H9 (cell line): ENCODE measurements around the gene PRR11. TPM values are rescaled to one million over a fixed set of nuclear protein-coding genes. Genes with fewer than 3 reads are reported as not detected.

Experiments used
- DNase-seq: peaks from one replicate; pipeline ENCODE4 v3.0.0-alpha.2; 2017
- H2AFZ ChIP-seq: one replicate; pipeline ENCODE4 v1.6.1; 2013; ENCODE audit warnings: mild to moderate bottlenecking, low read length, control low read depth, moderate library complexity
- H2AK5ac ChIP-seq: 2 replicates; pipeline ENCODE4 v1.6.1; 2013; ENCODE audit warnings: low read length, control low read depth, mixed read lengths; ENCODE audit not compliant: insufficient read length
- H2BK120ac ChIP-seq: one replicate; pipeline ENCODE4 v1.6.1; 2013; ENCODE audit warnings: low read depth, mild to moderate bottlenecking, low read length, control low read depth, inconsistent platforms; ENCODE audit not compliant: poor library complexity, severe bottlenecking
- H2BK12ac ChIP-seq: 2 replicates; pipeline ENCODE4 v1.6.1; 2013; ENCODE audit warnings: low read length, control low read depth, mixed read lengths, low read depth; ENCODE audit not compliant: insufficient read length
- H2BK15ac ChIP-seq: 2 replicates; pipeline ENCODE4 v1.6.1; 2013; ENCODE audit warnings: low read depth, low read length, control low read depth
- H2BK20ac ChIP-seq: one replicate; pipeline ENCODE4 v1.6.1; 2013; ENCODE audit warnings: low read depth, mild to moderate bottlenecking, low read length, control low read depth, inconsistent platforms; ENCODE audit not compliant: poor library complexity, severe bottlenecking
- H2BK5ac ChIP-seq: 2 replicates; pipeline ENCODE4 v1.6.1; 2013; ENCODE audit warnings: low read length, control low read depth, mixed read lengths; ENCODE audit not compliant: insufficient read length
- H3K14ac ChIP-seq: 2 replicates; pipeline ENCODE4 v1.6.1; 2013; ENCODE audit warnings: low read length, control low read depth; ENCODE audit not compliant: insufficient read depth
- H3K18ac ChIP-seq: 2 replicates; pipeline ENCODE4 v1.6.1; 2013; ENCODE audit warnings: low read depth, mild to moderate bottlenecking, mixed read lengths, low read length, control low read depth; ENCODE audit not compliant: insufficient read length
- H3K23ac ChIP-seq: 2 replicates; pipeline ENCODE4 v1.6.1; 2013; ENCODE audit warnings: low read length, control low read depth, mixed read lengths, low read depth; ENCODE audit not compliant: insufficient read length
- H3K23me2 ChIP-seq: 2 replicates; pipeline ENCODE4 v1.6.1; 2013; ENCODE audit warnings: low read depth, mild to moderate bottlenecking, mixed read lengths, low read length, control low read depth; ENCODE audit not compliant: insufficient read length, poor library complexity, severe bottlenecking
- H3K27ac ChIP-seq: 2 replicates; pipeline ENCODE4 v1.5.1; 2013; ENCODE audit warnings: low read length, control low read depth, mixed read lengths, low read depth; ENCODE audit not compliant: insufficient read length
- H3K27me3 ChIP-seq: 2 replicates; pipeline ENCODE4 v1.6.1; 2013; ENCODE audit warnings: low read length, control low read depth, inconsistent platforms; ENCODE audit not compliant: insufficient read depth
- H3K4ac ChIP-seq: 2 replicates; pipeline ENCODE4 v1.6.1; 2013; ENCODE audit warnings: low read depth, mild to moderate bottlenecking, control low read depth, inconsistent platforms, low read length, moderate library complexity
- H3K4me1 ChIP-seq: 2 replicates; pipeline ENCODE4 v1.6.1; 2013; ENCODE audit warnings: low read length, control low read depth, inconsistent platforms; ENCODE audit not compliant: insufficient read depth
- H3K4me2 ChIP-seq: 2 replicates; pipeline ENCODE4 v1.6.1; 2013; ENCODE audit warnings: low read length, control low read depth, mixed read lengths; ENCODE audit not compliant: insufficient read length, insufficient read depth
- H3K56ac ChIP-seq: 2 replicates; pipeline ENCODE4 v1.6.1; 2013; ENCODE audit warnings: low read depth, mild to moderate bottlenecking, mixed read lengths, low read length, control low read depth; ENCODE audit not compliant: insufficient read length
- H3K79me1 ChIP-seq: 2 replicates; pipeline ENCODE4 v1.6.1; 2013; ENCODE audit warnings: low read depth, mild to moderate bottlenecking, moderate library complexity, low read length, control low read depth, inconsistent platforms; ENCODE audit not compliant: insufficient read depth, poor library complexity, severe bottlenecking
- H3K79me2 ChIP-seq: 2 replicates; pipeline ENCODE4 v1.6.1; 2013; ENCODE audit warnings: low read length, control low read depth, inconsistent platforms; ENCODE audit not compliant: insufficient read depth
- H3K9ac ChIP-seq: 2 replicates; pipeline ENCODE4 v1.6.1; 2013; ENCODE audit warnings: low read length, control low read depth, mixed read lengths; ENCODE audit not compliant: insufficient read length; ENCODE audit errors: extremely low read depth
- H3K9me3 ChIP-seq: one replicate; pipeline ENCODE4 v1.6.1; 2013; ENCODE audit warnings: low read depth, low read length, inconsistent platforms; ENCODE audit not compliant: control insufficient read depth
- H3T11ph ChIP-seq: one replicate; pipeline ENCODE4 v1.6.1; 2013; ENCODE audit warnings: mild to moderate bottlenecking, low read length, control low read depth, inconsistent platforms
- H4K20me1 ChIP-seq: one replicate; pipeline ENCODE4 v1.6.1; 2013; ENCODE audit not compliant: control insufficient read depth, insufficient read length, insufficient read depth
- H4K5ac ChIP-seq: 2 replicates; pipeline ENCODE4 v1.6.1; 2013; ENCODE audit warnings: low read depth, mild to moderate bottlenecking, mixed read lengths, low read length, control low read depth; ENCODE audit not compliant: insufficient read length
- H4K8ac ChIP-seq: replicated peaks from 2 replicates; pipeline ENCODE4 v1.6.1; 2013; ENCODE audit warnings: low read length, control low read depth, mixed read lengths, low read depth; ENCODE audit not compliant: insufficient read length
- H4K91ac ChIP-seq: 2 replicates; pipeline ENCODE4 v1.6.1; 2013; ENCODE audit warnings: low read depth, mild to moderate bottlenecking, moderate library complexity, mixed read lengths, low read length, control low read depth; ENCODE audit not compliant: insufficient read length
- H3K27ac Mint-ChIP-seq, 3 experiments: 2 replicates in 2 of 3; 3 replicates in 1 of 3; pipeline ENCODE4 v1.8.0; 2020 to 2021; ENCODE audit warnings: mixed read lengths in 3 of 3, mild to moderate bottlenecking in 1 of 3, moderate library complexity in 1 of 3
- H3K27me3 Mint-ChIP-seq: 2 replicates; pipeline ENCODE4 v1.8.0; 2021; ENCODE audit warnings: low read depth, mild to moderate bottlenecking, moderate library complexity, mixed read lengths
- H3K36me3 Mint-ChIP-seq, 3 experiments: 2 replicates in 2 of 3; 3 replicates in 1 of 3; pipeline ENCODE4 v1.8.0; 2020 to 2021; ENCODE audit warnings: low read depth in 3 of 3, mixed read lengths in 3 of 3; ENCODE audit not compliant: insufficient read depth in 1 of 3
- H3K4me1 Mint-ChIP-seq, 2 experiments: 2 replicates each; pipeline ENCODE4 v1.8.0; 2020; ENCODE audit warnings: mixed read lengths in 2 of 2
- H3K4me3 Mint-ChIP-seq, 2 experiments: 2 replicates in 1 of 2; 3 replicates in 1 of 2; pipeline ENCODE4 v1.8.0; 2020 to 2021; ENCODE audit warnings: mild to moderate bottlenecking in 2 of 2, mixed read lengths in 2 of 2, moderate library complexity in 1 of 2
- H3K9me3 Mint-ChIP-seq, 2 experiments: 2 replicates in 1 of 2; 3 replicates in 1 of 2; pipeline ENCODE4 v1.8.0; 2020; ENCODE audit warnings: mild to moderate bottlenecking in 2 of 2, mixed read lengths in 2 of 2, moderate library complexity in 1 of 2
- WGBS: extraction: QIAGEN DNeasy Blood & Tissue Kit; methylation state at CpG from one replicate; pipeline ENCODE4 v1.1.7; 2013; ENCODE audit warnings: missing lambda C conversion rate, low lambda C conversion rate, mixed read lengths; ENCODE audit not compliant: insufficient read length; ENCODE audit errors: extremely low coverage; 5-methylcytosine and 5-hydroxymethylcytosine counted together
- total RNA-seq: library from RNA; stranded (reverse); gene quantifications from 2 replicates; pipeline ENCODE4 v1.2.1, GENCODE V29; 2021
- TF ChIP-seq, protein P1 (sequence below): fragments of 200-600 bp; sonication (generic); conservative IDR thresholded peaks from 3 replicates; pipeline ENCODE4 v1.8.0; 2021; ENCODE audit warnings: antibody characterized with exemption, mild to moderate bottlenecking

Gene PRR11
- total RNA-seq, 1 experiment from 2014 or later = 70.7 TPM

DNA sequence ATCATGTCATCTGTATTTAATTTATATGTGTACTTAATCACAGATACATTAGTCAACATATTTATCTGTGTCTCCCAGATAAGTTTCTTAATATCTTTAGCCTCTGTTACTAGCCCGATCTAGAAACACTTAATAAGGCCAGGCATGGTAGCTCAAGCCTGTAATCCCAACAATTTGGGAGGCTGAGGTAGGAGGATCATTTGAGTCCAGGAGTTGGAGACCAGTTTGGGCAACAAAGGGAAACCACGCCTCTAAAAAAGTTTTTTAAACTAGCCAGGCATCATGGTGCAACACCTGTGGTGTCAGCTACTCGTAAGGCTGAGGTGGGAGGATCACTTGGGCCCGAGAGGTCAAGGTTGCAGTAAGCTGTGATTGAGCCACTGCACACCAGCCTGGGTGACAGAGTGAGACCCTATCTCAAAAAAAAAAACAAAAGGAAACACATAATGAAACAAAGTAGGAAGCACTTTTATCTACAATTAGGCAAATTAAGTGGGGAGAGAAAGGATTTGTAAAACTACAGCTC lies 9.9 kb upstream of the PRR11 start:
- Histone ChIP-seq H3K4me1 (no peaks in the 10 kb centered on the region), H2AFZ (no peak overlapping the region), H2BK20ac (no peak overlapping the region), H3K27me3 (no peaks in the 10 kb centered on the region; the same call in 1 of the 2 replicates), H3K9me3 (no peaks in the 10 kb centered on the region), H4K91ac (no peak overlapping the region), H3T11ph (no peak overlapping the region), H3K23ac (no peak overlapping the region), H2AK5ac (no peak overlapping the region), H3K18ac (no peak overlapping the region), H4K8ac (no peak overlapping the region), H2BK120ac (no peak overlapping the region), H3K56ac (no peak overlapping the region), H3K79me1 (peaks cover 14% of the 10 kb centered on the region), H3K4me2 (no peak overlapping the region), H3K23me2 (no peaks in the 10 kb centered on the region), H3K79me2 (peaks cover 37% of the 10 kb centered on the region; the same call in 1 of the 2 replicates), H3K27ac (no peak overlapping the region), H3K14ac (no peak overlapping the region), H4K5ac (no peak overlapping the region), H2BK12ac (no peak overlapping the region), H4K20me1 (no peaks in the 10 kb centered on the region), H3K9ac (no peak overlapping the region), H3K4ac (no peak overlapping the region), H2BK5ac (no peak overlapping the region), H2BK15ac (no peak overlapping the region)
- TF ChIP-seq, protein P1, sequence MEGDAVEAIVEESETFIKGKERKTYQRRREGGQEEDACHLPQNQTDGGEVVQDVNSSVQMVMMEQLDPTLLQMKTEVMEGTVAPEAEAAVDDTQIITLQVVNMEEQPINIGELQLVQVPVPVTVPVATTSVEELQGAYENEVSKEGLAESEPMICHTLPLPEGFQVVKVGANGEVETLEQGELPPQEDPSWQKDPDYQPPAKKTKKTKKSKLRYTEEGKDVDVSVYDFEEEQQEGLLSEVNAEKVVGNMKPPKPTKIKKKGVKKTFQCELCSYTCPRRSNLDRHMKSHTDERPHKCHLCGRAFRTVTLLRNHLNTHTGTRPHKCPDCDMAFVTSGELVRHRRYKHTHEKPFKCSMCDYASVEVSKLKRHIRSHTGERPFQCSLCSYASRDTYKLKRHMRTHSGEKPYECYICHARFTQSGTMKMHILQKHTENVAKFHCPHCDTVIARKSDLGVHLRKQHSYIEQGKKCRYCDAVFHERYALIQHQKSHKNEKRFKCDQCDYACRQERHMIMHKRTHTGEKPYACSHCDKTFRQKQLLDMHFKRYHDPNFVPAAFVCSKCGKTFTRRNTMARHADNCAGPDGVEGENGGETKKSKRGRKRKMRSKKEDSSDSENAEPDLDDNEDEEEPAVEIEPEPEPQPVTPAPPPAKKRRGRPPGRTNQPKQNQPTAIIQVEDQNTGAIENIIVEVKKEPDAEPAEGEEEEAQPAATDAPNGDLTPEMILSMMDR = no peak
- no peak overlapping the region for H3K27ac Mint-ChIP-seq
- DNase-seq = no peak
- no peak overlapping the region; a peak in 1 of 5 replicates for H3K4me3 Mint-ChIP-seq
- H3K4me1 Mint-ChIP-seq = peaks cover 2 to 6% of the 10 kb centered on the region in 2 experiments; a peak in 3 of 4 replicates
- no peaks in the 10 kb centered on the region for H3K27me3 Mint-ChIP-seq
- peaks cover 0 to 26% (median 21%) of the 10 kb centered on the region in 3 experiments; a peak in 6 of 7 replicates for H3K36me3 Mint-ChIP-seq
- WGBS = no CpG with 5 or more reads among the region's 4 CpGs
- H3K9me3 Mint-ChIP-seq = no peaks in the 10 kb centered on the region
